H1 (cell line): ENCODE data around the gene BORCS6. TPM values are rescaled to one million over a fixed set of nuclear protein-coding genes. Genes with fewer than 3 reads are reported as not detected.

Source experiments
- BCL11A ChIP-seq, 2 experiments: IDR thresholded peaks; one replicate each; pipeline ENCODE4 v1.6.1; 2011; ENCODE audit warnings: low read depth in 2 of 2, low read length in 2 of 2, mild to moderate bottlenecking in 2 of 2
- E2F6 ChIP-seq: IDR thresholded peaks from 2 replicates; pipeline ENCODE4 v1.6.1; 2012; ENCODE audit warnings: inconsistent platforms
- GTF2F1 ChIP-seq: IDR thresholded peaks from 2 replicates; pipeline ENCODE4 v1.6.1; 2012; ENCODE audit warnings: low read depth, low read length, improper control_type of control experiment, borderline replicate concordance
- HDAC6 ChIP-seq: IDR thresholded peaks from one replicate; pipeline ENCODE4 v1.7.1; 2012; ENCODE audit warnings: low read depth, mild to moderate bottlenecking, inconsistent platforms, low read length, moderate library complexity
- MAFK ChIP-seq: IDR thresholded peaks from 2 replicates; pipeline ENCODE4 v1.6.1; 2012; ENCODE audit warnings: low read depth, mild to moderate bottlenecking, improper control_type of control experiment, low read length
- SP4 ChIP-seq: IDR thresholded peaks from 2 replicates; pipeline ENCODE4 v1.6.1; 2012; ENCODE audit warnings: low read length, inconsistent platforms
- TAF7 ChIP-seq: optimal IDR thresholded peaks from 2 replicates; pipeline ENCODE3; 2011; ENCODE audit warnings: low read depth, mild to moderate bottlenecking, inconsistent platforms, low read length, moderate library complexity, borderline replicate concordance
- TCF12 ChIP-seq: IDR thresholded peaks from 2 replicates; pipeline ENCODE4 v1.6.1; 2011; ENCODE audit warnings: low read depth, mild to moderate bottlenecking, low read length
- TEAD4 ChIP-seq: IDR thresholded peaks from 2 replicates; pipeline ENCODE4 v1.6.1; 2012; ENCODE audit warnings: low read depth, low read length, inconsistent platforms, mixed read lengths
- polyA plus RNA-seq, 7 experiments: library from polyadenylated mRNA; depleted of rRNA in 3 of 7; stranded (reverse) in 5 of 7; unstranded in 2 of 7; fragments of >200 nt in 5 of 7; fragments of 200-250 nt in 2 of 7; gene quantifications; 1 replicate in 5 of 7; 2 replicates in 1 of 7; 4 replicates in 1 of 7; pipeline versions ENCODE4 v1.2.1 to v1.2.3, GENCODE V29; 2011 to 2013; ENCODE audit warnings: missing spikeins in 2 of 7, mixed read lengths in 2 of 7
- total RNA-seq: library from RNA; stranded (reverse); fragmentation: NEBNext Ultra II Directional; extraction: Animal tissue kit (Norgen Biotek cat#: 25700); gene quantifications from 2 replicates; pipeline ENCODE4 v1.2.1, GENCODE V29; 2021

BORCS6 gene
- total and polyA plus RNA-seq, 2 of the 8 experiments (the other 6 are each of a cell fraction or from before 2014, with no cell fraction given) = 3.3 to 3.6 TPM

- TF ChIP-seq BCL11A (IDR thresholded peaks at IDR 0.05; ENCODE audit: low read depth in 2 of 2, low read length in 2 of 2) (no peak), SP4 (0 out of 2 replicates have a peak, but pooled peaks have one; percentile 60), MAFK (peak; percentile 71), TEAD4 (peak; percentile 90), TCF12 (0 out of 2 replicates have a peak, but pooled peaks have one; percentile 30), TAF7 (peak; percentile 59), GTF2F1 (no peak), HDAC6 (no peak), E2F6 (no peak)
Observed at GRCh38 chr17:8220783-8221662, 31.0 kb upstream of the BORCS6 start (continued).
